Measurements from ENCODE around the gene LMBR1. TPM values are rescaled to one million over a fixed set of nuclear protein-coding genes. Genes with fewer than 3 reads are reported as not detected.

The LMBR1 gene
- total and polyA plus RNA-seq, 2 of the 13 experiments (the other 11 are each of a cell fraction or from before 2014, with no cell fraction given) = 20.9 to 39.6 TPM

DNA sequence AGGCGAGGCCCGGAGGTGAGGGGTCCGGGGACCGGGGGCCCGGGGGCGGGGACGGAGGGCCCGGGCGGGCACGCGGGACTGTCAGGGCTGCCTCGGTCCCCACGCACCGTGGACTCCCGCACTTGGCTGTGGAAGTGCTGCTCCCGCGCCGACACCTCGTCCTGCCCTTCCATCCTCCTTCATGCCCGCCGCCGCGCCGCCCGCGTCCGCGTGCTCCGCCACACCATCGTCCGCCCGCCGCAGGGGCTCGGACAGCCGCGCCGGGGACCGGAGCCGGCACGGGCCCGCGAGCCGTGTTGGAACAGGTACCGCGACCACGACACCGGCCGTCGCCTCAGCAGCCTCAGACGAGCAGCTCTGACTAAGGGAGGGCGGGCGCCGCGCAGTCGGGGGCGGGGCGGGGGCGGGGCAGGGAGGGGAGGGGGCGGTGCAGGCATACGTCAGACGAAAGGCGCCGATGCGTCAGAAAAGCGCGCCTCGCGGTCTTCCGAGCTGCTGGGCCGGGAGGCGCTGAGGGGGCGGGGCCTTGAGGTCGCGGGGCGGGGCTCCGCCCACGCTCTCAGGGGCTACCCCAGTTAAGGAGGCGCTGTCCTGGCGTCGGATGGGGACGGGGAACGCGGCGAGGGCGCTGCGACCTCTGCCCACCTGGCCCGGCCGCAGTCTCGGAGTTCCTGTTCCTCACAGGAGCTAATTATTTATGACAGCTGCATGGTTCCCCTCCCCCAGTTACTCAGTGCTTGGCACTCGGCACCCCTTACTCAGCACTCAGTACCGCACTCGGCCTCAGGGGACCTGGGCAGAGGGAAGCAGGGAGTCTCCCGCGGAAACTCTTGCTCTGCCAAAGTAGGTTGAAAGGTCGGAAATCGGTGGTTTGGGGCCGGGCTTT lies at the start of gene LMBR1 (continued):
- TF ChIP-seq, protein P1, sequence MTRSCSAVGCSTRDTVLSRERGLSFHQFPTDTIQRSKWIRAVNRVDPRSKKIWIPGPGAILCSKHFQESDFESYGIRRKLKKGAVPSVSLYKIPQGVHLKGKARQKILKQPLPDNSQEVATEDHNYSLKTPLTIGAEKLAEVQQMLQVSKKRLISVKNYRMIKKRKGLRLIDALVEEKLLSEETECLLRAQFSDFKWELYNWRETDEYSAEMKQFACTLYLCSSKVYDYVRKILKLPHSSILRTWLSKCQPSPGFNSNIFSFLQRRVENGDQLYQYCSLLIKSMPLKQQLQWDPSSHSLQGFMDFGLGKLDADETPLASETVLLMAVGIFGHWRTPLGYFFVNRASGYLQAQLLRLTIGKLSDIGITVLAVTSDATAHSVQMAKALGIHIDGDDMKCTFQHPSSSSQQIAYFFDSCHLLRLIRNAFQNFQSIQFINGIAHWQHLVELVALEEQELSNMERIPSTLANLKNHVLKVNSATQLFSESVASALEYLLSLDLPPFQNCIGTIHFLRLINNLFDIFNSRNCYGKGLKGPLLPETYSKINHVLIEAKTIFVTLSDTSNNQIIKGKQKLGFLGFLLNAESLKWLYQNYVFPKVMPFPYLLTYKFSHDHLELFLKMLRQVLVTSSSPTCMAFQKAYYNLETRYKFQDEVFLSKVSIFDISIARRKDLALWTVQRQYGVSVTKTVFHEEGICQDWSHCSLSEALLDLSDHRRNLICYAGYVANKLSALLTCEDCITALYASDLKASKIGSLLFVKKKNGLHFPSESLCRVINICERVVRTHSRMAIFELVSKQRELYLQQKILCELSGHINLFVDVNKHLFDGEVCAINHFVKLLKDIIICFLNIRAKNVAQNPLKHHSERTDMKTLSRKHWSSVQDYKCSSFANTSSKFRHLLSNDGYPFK (CRISPR knock-in tag; IDR thresholded peaks at IDR 0.05; ENCODE audit: borderline replicate concordance) = peak; percentile 53; the same call in 1 of the 2 replicates
- TF ChIP-seq KLF16 (CRISPR knock-in tag; IDR thresholded peaks at IDR 0.05) (peak; percentile 53 to 57; a peak in 1 of 4 replicates), TGIF2 (CRISPR knock-in tag; IDR thresholded peaks at IDR 0.05) (0 out of 2 replicates have a peak, but pooled peaks have one; percentile 33), ZNF143 (CRISPR knock-in tag; IDR thresholded peaks at IDR 0.05) (0 out of 2 replicates have a peak, but pooled peaks have one; percentile 31), JUN (CRISPR knock-in tag; IDR thresholded peaks at IDR 0.05) (no peak), FOXO1 (CRISPR knock-in tag; IDR thresholded peaks at IDR 0.05) (no peak), ZNF775 (CRISPR knock-in tag; IDR thresholded peaks at IDR 0.05; ENCODE audit: borderline replicate concordance) (no peak), AGO1 (IDR thresholded peaks at IDR 0.05; ENCODE audit: low read depth, low read length, poor library complexity, severe bottlenecking) (no peak), FOXK1 (CRISPR knock-in tag; IDR thresholded peaks at IDR 0.05; ENCODE audit: borderline replicate concordance, low read depth) (peak; percentile 37; the same call in 1 of the 2 replicates), GZF1 (CRISPR knock-in tag; IDR thresholded peaks at IDR 0.05) (no peak), CREB1 (IDR thresholded peaks at IDR 0.05) (peak; percentile 89), CREB1 (CRISPR knock-in tag; IDR thresholded peaks at IDR 0.05) (peak; percentile 92), ZNF251 (CRISPR knock-in tag; IDR thresholded peaks at IDR 0.05) (no peak), HNRNPUL1 (IDR thresholded peaks at IDR 0.05; ENCODE audit: low read depth, low read length) (no peak), EHMT2 (IDR thresholded peaks at IDR 0.05; ENCODE audit: borderline replicate concordance, low read depth, low read length) (no peak), SRSF9 (IDR thresholded peaks at IDR 0.05; ENCODE audit: borderline replicate concordance, insufficient read depth, low read depth, low read length, poor library complexity, severe bottlenecking) (no peak), STAG1 (CRISPR knock-in tag; IDR thresholded peaks at IDR 0.05) (peak; percentile 15; the same call in 1 of the 2 replicates), ZNF274 (CRISPR knock-in tag; IDR thresholded peaks at IDR 0.05) (peak; percentile 72; the same call in 1 of the 2 replicates), BHLHE40 (IDR thresholded peaks at IDR 0.05; ENCODE audit: low read length) (no peak), PRMT3 (CRISPR knock-in tag; IDR thresholded peaks at IDR 0.05; ENCODE audit: borderline replicate concordance, low read depth) (no peak), MIXL1 (CRISPR knock-in tag; IDR thresholded peaks at IDR 0.05) (peak; percentile 54; the same call in 1 of the 2 replicates)
- TF ChIP-seq, protein P2, sequence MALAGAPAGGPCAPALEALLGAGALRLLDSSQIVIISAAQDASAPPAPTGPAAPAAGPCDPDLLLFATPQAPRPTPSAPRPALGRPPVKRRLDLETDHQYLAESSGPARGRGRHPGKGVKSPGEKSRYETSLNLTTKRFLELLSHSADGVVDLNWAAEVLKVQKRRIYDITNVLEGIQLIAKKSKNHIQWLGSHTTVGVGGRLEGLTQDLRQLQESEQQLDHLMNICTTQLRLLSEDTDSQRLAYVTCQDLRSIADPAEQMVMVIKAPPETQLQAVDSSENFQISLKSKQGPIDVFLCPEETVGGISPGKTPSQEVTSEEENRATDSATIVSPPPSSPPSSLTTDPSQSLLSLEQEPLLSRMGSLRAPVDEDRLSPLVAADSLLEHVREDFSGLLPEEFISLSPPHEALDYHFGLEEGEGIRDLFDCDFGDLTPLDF (CRISPR knock-in tag; IDR thresholded peaks at IDR 0.05) = peak; percentile 33; the same call in 1 of the 2 replicates
- TF ChIP-seq, protein P3, sequence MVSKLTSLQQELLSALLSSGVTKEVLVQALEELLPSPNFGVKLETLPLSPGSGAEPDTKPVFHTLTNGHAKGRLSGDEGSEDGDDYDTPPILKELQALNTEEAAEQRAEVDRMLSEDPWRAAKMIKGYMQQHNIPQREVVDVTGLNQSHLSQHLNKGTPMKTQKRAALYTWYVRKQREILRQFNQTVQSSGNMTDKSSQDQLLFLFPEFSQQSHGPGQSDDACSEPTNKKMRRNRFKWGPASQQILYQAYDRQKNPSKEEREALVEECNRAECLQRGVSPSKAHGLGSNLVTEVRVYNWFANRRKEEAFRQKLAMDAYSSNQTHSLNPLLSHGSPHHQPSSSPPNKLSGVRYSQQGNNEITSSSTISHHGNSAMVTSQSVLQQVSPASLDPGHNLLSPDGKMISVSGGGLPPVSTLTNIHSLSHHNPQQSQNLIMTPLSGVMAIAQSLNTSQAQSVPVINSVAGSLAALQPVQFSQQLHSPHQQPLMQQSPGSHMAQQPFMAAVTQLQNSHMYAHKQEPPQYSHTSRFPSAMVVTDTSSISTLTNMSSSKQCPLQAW (CRISPR knock-in tag; IDR thresholded peaks at IDR 0.05) = peak; percentile 60; the same call in 1 of the 2 replicates

Data from HepG2 (cell line).